Ramos (cell line): ENCODE measurements around the gene SYT5.
"Not testable (repeated sequence)": the region's sequence is repeated elsewhere in the genome, so short reads cannot be mapped to it uniquely, and the experiment has no call there.

Source experiments
- in situ Hi-C: fragments of 300-500 bp; cut with MboI; formaldehyde crosslinking; loops from one replicate; pipeline ENCODE4 v1.14.3; 2022; ENCODE audit warnings: low sequenced_read_pairs; ENCODE audit not compliant: unreplicated experiment

SYT5 gene

DNA sequence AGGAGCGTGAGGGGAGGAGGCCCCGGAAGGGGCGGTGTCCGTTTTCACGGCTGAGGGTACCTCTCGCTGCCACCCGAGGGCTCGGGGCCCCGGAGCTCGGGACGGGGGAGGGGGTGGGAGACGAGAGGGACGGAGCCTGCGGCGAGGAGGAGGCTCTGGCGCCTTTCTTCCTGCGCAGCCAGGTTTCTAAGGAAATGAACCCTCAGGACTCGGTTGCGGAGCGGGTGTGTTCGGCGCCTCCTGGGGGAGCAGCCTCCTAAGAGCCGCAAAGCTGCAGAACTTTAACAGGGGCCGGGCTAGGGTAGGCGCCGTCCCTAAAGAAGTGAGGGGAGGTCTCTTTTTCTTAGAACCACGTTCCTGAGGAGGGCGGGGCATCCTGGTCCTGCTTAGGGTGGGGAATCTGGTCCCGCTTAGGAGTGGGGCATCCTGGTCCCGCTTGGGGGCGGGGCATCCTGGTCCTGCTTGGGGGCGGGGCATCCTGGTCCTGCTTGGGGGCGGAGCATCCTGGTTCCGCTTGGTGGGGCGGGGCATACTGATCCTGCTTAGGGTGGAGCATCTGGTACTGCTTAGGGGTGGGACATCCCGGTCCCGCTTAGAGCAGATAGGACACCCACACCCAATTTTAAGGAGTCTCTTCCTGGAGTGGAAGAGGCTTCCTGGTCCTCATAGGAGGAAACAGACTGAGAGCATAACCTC lies 6.2 kb downstream of the SYT5 start:
- in situ Hi-C loops = no loop called here

DNA sequence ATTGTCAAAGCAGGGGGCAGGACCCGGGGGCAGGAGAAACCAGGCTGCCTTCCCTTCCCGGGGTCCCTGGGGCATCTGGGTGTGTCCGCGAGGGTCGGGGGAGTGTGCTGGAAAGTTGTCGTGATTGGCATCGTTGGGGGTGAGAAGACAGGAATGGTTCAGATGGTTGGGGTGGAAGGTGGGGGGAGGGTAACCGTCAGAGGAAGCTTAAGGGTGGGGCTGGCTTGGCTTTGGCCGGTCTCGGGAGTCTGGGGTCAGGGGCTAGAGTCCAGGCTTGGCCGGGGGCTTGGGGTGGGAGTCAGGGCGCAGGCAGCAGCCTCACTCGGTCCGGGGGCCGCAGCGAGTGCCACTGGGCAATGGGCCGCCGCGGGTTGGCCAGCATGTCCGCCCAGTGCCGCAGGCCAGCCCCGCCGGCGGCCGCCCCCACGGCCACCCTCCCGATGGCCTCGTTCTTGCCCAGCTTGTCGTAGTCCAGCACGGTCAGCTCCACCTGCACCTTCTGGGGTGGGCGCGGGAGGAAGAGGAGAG lies 6.8 kb downstream of the SYT5 start:
- in situ Hi-C loops = no loop called here

DNA sequence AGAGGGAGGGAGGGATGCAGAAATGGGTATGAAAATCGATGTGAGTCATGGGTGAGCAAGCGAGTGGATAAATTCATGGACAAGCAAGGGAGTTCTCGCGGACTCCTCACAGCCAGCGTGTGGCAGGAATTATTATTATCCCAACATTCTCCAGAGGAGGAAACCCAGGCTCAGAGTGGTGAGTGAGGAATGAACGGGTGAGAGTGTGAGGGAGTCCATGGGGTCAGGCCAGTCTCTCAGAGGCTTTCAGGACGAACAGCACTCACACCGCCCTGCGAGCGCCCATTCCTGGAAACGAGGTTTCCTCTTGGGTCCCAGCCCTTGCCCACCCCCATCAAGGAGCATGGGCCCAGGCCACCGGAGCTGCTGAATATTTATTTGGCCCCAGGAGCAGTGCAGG lies 7.3 kb downstream of the SYT5 start:
- in situ Hi-C loops = no loop called here

DNA sequence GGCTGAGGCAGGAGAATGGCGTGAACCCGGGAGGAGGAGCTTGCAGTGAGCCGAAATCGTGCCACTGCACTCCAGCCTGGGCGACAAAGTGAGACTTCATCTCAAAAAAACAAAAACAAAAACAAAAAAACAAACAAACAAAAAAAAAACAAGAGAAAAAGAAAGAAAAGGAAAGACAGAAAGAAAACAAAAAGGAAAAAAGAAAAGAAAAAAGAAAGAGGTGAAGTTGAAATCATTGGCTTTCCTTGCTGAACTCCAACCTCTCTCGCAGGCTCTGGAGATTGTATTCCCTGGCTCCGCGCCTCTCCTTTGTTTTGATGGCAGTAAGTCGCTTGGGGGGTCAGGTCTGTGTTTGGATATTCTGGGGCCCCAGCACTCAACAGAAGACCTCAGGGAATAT lies 7.8 kb downstream of the SYT5 start:
- in situ Hi-C loops = not testable (repeated sequence)

DNA sequence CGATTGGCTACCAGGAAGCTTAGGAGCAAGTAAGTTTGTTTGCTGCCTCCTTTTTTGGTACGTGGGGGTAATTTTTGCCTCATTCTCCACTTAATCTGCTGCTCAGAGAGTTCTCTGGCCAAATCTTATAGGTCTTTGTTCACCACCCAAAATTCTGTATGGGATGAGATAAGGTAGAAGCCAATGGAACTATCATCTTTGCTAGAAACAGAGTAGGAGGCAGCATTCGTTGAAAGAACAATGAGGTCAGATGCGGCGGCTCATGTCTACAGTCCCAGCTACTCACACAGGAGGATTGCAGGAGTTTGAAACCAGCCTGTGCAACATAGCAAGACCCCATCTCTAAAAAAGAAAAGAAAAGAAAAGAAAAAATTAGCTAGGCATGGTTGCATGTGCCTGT lies 8.6 kb downstream of the SYT5 start:
- in situ Hi-C loops = no loop called here

DNA sequence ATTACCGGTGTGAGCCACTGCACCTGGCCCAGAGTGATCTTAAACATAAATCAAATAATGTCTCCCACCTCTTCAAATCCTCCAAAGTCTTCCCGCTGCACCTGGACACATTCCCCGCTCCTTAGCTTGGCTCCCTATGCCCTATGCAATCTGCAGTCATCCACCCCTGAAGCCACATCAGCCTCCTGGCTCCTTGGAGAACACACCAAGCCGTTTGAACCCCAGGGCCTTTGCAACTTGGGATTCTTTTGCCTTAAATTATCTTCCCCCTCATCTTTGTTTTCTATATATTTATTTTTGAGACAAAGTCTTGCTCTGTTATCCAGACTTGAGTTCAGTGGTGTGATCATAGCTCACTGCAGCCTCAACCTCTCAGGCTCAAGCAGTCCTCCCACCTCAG lies 11.0 kb downstream of the SYT5 start:
- in situ Hi-C loops = no loop called here

DNA sequence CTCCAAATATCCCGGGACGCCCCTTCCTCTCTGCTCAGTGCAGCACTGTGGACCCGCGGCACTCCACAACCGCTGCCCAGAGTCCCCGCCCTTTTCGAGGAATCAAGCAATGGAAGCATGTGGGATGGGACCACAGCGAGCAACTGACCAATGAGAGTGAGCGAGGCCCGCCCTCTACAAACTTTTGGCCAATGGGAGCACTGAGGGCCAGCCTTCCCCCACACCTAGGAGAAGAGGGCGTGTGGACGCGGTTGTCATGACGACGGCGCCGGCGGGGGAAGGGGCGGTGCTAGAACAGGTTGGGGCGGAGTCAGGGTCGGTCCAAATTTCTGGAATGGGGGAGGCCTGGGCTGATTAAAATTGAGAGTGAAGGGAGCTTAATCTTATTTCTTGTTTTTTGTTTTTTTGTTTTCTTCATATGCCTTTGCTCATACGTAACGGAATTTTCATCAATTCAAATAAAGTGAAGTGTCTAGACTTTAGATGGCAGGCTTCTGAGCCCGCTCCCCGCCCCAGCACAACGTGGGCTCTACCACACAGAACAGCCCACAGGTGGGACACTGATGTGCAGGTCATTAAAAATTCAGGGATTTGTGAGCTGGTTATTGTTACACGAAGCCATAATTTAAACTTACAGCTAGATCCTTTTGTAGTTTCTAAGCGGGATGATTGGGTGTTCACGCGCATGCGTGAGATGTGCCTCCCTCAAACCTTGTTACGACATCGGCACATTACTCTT lies 13.4 kb downstream of the SYT5 start, which contains the start of gene DNAAF3:
Gene DNAAF3 (minus strand): TSS at position 84 of the 739 bp plus-strand sequence. CDS start 200 bp downstream, outside the sequence.
- in situ Hi-C loops = no loop called here

DNA sequence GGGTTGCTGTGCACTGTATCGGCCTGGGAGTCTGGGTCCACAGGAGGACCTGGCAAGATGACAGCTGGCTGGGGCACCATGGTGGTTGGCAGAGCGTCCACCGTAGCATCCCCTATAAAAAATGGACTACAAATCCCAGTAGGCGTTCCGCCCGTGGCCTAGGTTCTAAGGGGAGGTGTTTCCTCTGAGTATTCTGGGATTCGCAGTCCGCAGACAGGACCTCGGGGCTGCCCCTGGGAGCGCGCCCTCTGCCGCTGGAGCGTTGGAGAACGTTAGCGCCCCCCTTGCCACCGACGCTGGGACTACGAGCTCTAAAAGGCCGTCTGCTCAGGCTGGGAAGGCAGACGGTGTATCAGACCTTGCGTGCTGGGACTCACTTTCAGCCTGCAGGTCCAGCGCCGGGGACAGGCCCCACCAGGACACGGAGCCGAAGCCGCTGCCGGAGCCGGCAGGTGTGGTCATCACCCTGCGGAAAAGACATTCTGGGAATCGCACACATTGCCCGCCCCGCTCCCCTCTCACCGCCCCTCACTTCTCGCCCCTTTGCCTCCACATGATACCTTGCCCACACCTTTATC lies 14.0 kb downstream of the SYT5 start:
- in situ Hi-C loops = no loop called here

DNA sequence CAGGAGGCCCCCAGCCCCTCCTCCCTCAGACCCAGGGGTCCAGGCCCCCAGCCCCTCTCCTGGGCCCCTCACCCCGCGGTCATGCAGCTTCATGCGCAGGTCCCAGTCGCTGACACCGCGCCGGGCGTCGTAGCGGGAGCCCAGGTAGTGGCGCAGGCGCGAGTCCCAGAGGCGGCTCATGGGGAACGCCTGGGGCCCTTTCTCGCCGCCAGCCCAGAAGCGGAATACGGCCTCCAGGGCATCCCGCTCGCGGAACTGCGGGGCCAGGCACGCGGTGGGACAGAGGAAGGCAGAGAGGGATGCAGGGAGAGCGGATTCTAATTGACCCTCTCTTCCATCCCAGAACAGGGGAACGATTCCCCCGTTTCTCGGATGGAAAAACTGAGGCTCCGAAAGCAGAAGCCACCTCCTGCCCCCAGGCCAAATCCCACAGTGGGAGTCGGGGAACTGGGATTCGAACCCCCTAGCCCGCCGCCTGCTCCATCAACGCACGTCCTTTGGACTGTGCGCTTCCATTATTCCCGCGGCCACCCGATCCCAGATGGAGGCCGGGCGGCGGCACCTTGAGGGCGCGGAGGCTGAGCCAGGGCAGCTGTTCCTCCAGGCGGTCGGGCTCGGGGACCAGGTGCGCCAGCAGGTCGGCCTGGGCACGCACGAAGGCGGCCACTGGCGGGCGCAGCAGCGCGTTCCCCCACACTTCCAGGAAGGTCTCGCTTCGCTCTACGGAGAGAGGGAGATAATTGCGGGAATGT lies 18.3 kb downstream of the SYT5 start:
- in situ Hi-C loops = no loop called here

DNA sequence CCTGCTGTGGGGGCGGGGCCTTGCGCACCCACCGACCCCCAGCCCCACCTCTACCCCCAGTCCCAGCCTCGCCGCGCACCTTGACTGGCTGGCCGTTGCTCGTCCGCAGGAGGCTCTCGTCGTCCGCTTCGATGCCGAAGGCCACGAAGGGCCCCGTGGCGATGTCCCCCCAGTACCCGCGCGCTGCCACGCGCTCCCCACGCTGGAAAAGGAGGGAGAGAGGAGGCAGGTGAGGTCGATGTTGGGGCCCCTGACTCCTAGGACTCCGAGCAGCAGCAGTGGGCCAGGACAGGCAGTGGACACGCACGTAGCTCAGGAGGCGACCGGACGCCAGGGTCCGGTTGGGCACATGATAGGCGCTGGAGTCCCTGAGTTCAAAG lies 19.1 kb downstream of the SYT5 start:
- in situ Hi-C loops = no loop called here

DNA sequence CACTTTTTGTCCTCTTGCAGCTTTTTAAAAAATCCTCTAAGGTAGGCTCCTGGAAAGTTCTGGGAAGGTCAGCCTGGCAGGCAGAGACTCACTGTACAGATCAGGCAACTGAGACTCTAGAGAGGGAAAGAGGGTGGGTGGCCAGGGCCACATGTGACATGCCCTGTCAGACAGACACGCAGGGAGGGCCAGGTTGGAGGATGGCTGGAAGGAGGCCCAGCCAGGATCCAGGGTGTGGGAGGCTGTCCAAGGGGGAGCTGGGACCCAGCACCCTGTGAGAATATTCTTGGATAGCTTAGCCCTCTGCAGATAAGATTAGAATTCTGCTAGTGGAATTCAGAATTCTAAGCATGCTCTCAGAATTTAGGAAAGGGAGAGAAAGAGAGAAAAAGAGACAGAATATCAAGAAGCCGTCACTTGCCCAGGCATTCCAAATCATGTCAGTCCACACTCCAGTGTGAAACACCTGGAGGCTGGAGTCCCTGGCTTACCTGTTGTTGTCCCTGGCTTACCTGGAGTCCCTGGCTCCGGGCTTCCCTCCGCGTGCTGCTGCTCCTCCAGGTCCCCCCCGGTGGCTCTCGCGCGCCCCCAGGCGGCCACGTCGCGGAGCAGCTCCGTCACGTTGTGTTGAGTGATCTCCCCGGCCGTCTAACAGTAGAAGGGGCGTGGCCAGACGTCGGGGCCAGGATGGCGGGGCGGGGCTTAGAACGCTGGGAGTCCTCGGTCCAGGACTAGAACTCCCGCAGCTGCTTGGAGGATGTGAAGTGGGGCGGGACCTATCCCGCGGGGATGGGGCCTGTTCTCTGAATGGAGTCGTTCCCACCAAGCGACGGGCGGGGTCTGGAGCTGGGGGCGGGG lies 19.7 kb downstream of the SYT5 start:
- in situ Hi-C loops = no loop called here

DNA sequence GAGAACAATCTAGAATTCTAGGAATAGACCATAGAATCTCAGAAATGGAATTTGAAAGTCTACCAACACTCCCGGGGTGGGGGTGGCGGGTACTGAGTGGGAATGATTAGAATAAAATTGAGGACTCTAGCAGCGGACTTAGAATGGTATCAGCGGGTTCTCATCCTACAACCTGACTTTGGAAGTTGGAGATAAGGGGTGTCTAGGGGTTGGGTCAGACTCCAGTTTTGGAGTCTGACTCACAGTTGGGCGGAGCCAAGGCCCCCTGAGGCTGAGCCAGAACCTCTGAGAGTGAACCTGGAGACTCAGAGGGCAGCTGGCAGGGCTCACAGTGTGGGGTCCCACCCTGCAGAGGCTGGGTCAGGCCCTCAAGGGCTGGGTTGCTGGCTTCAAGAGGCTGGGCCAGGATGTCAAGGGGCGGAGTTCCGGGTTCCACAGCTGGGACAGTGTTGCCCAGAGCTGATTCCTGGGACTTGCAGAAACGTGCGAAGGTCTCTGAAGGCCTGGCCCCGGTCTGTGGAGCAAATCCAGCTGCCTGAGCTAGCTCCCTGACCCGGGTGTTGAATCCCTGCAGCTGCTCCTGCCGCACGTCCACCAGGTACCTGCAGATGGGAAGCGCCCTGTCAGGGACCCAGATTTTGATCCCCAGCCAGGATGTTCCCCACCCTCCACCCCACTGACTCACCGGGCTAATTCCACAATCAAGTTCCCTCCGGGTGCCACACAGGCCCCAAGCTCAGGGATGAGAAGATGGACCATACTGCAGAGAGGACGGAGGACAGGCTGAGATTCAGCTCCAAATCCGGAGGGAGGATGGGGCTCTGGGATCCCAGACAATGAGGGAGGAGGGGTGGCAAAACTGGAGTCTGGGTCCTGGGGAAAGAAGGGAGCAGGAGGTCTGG lies 21.0 kb downstream of the SYT5 start:
- in situ Hi-C loops = no loop called here

DNA sequence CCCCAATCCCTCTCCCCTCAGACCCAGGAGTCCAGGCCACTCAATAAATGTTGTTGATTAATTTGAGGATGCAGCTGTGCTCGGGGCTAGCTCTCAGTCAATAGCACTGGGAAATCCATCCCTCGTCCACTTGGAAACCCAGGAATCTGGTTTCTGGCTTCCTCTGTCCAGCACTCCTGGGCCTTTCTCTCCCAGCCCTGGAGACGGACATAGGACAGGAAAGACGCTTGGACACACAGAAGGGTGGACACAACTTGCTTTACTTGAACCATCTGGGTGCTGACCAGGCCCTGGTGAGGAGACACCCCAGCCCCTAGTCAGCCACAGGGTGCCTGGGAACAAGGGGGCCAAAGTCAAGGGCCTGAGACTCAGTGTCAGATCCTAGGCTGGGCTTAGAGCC lies 21.7 kb downstream of the SYT5 start:
- in situ Hi-C loops = no loop called here

DNA sequence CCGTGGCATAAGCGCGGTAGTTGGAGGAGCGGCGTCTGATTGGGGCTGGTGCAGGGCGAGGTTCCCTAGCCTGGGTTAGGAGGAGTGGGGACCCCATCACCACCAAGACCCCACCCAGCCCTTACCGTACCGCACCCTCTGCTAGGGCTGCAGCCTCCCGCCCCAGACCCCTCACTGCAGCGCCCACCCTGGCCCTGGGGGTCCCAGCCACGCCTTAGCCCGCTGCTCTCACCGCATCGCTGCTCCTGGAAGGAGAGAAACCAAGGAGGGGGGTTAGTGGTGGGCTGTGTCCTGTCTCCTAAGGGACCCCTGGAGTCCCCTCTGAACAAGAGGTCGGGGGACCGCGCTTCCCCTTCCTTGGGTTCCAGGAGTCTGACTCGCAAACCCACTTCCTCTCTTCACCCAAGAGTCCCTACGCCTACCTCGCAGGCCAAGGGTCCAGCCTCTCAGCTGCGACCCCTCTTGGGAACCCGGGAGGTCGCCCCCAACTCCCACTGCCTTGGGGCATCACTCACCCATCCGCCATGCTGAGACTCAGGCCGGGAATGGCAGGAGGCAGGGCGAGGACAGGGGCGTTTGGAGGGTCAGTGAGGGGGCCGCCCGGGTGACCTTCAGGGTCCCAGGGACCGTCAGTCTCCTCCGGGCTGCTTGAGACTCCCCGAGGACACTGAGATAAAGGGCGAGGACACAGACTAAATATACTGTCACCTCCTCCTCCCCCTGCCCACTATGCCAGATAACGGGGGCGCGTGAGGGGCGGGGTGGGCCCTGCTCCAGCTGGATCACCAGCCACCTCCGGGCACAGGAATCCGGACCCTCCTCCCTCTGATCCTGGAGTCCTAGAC lies 22.8 kb downstream of the SYT5 start, which contains the start of gene TNNI3:
Gene TNNI3 (minus strand): TSS at position 669 of the 845 bp plus-strand sequence. CDS start 143 bp downstream, at position 526.
- in situ Hi-C loops = no loop called here

DNA sequence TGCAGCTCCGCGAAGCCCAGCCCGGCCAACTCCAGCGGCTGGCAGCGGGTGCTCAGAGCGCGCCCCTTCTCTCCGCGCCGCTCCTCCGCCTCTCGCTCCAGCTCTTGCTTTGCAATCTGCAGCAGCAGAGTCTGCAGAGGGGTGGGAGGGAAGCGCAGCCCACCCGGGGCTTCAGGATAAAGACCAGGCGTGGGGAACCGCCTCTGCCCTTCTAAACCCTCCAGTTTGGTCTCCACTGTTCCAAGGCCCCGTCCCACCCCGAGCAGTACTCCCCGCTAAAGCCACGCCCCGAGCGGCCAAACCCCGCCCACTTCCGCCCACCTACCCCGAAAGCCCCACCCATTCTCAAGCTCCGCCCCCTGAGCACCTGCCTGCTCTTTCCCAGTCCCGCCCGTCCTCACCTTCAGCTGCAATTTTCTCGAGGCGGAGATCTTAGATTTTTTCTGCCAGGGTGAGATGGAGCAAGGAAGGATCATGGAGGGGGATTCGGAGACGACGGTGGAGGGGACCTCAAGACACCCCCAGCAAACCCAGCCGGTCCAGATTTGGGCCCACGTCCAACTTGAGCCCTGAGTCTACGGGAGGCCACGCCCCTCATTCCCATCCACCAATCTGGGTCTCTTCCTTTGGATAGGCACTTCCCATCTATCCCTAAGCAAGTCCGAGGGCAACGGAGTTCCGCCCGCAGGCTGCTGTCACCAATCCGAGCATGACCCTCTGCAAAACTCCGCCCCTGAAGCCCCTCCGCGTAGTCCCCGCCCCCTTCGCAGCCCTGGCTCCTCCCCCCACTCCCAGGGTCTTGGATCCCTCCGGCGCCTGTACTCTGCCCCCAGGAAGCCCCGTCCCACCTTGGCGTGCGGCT lies 23.7 kb downstream of the SYT5 start:
- in situ Hi-C loops = no loop called here

DNA sequence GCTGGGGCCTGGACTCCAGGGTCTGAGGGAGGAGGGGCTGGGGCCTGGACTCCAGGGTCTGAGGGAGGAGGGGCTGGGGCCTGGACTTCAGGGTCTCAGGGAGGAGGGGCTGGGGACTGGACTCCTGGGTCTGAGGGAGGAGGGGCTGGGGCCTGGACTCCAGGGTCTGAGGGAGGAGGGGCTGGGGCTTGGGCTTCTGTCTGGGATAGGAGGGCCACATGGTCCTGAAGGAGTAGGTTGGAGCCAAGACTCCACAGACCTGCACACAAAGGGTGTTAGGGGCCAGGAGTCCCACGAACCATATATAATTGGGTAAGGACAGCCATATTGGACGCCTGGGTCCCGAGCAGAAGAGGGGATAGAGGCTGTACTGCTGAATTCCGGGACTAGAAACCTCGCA lies 24.3 kb downstream of the SYT5 start:
- in situ Hi-C loops = not testable (repeated sequence)
